IMR-90 (cell line): ENCODE data around the gene ANKHD1.

ENCODE experiments used
- CEBPB ChIP-seq: IDR thresholded peaks from 2 replicates; pipeline ENCODE4 v1.6.1; 2012; ENCODE audit warnings: low read depth, low read length, improper control_type of control experiment
- CHD1 ChIP-seq: IDR thresholded peaks from 2 replicates; pipeline ENCODE4 v1.6.1; 2012; ENCODE audit warnings: low read depth, low read length, improper control_type of control experiment
- MAFK ChIP-seq: IDR thresholded peaks from 2 replicates; pipeline ENCODE4 v1.6.1; 2012; ENCODE audit warnings: low read depth, low read length, improper control_type of control experiment
- MAZ ChIP-seq: IDR thresholded peaks from 2 replicates; pipeline ENCODE4 v1.6.1; 2012; ENCODE audit warnings: low read depth, mild to moderate bottlenecking, low read length, improper control_type of control experiment, moderate library complexity, borderline replicate concordance
- MXI1 ChIP-seq: IDR thresholded peaks from 2 replicates; pipeline ENCODE4 v1.6.1; 2012; ENCODE audit warnings: low read depth, mild to moderate bottlenecking, low read length, moderate library complexity, borderline replicate concordance
- POLR2A ChIP-seq: IDR thresholded peaks from 2 replicates; pipeline ENCODE4 v1.6.1; 2012; ENCODE audit warnings: mild to moderate bottlenecking, low read depth, low read length
- RFX5 ChIP-seq: IDR thresholded peaks from 2 replicates; pipeline ENCODE4 v1.8.0; 2012; ENCODE audit warnings: low read depth, mild to moderate bottlenecking, low read length, moderate library complexity
- TF ChIP-seq, protein P1 (sequence below): conservative IDR thresholded peaks from 2 replicates; pipeline ENCODE4 v1.5.1; 2012; ENCODE audit warnings: mild to moderate bottlenecking, low read depth, low read length, improper control_type of control experiment
- TF ChIP-seq, protein P2 (sequence below): fragments of 150-350 bp; IDR thresholded peaks from 2 replicates; pipeline ENCODE4 v1.6.1; 2016; ENCODE audit warnings: low read depth, mild to moderate bottlenecking, low read length, moderate library complexity, borderline replicate concordance
- TF ChIP-seq, protein P3 (sequence below): fragments of 150-350 bp; IDR thresholded peaks from 2 replicates; pipeline ENCODE4 v1.6.1; 2017; ENCODE audit warnings: mild to moderate bottlenecking, antibody characterized with exemption, low read length, low read depth

DNA sequence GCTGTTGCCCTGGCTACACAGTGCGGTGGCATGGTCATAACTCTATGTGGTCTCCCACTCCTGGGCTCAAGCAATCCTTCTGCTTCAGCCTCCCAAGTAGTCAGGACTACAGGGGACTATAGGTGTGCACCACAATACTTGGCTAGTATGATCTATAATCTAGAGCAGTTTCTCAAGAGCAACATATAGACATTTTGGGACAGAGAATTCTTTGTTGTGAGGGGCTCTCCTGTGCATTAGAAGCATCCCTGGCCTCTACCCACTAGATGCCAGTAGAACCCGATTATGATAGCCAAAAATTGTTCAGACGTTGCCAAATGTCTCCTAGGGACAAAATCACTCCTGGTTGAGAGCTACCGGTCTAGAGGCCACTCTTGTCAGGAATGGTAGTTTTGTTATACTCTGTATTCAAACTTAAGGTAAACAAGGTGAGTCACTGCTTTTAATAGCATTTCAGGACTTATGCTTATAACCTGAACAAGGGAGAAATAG, 7.2 kb downstream of the ANKHD1 start:
- TF ChIP-seq, protein P1, sequence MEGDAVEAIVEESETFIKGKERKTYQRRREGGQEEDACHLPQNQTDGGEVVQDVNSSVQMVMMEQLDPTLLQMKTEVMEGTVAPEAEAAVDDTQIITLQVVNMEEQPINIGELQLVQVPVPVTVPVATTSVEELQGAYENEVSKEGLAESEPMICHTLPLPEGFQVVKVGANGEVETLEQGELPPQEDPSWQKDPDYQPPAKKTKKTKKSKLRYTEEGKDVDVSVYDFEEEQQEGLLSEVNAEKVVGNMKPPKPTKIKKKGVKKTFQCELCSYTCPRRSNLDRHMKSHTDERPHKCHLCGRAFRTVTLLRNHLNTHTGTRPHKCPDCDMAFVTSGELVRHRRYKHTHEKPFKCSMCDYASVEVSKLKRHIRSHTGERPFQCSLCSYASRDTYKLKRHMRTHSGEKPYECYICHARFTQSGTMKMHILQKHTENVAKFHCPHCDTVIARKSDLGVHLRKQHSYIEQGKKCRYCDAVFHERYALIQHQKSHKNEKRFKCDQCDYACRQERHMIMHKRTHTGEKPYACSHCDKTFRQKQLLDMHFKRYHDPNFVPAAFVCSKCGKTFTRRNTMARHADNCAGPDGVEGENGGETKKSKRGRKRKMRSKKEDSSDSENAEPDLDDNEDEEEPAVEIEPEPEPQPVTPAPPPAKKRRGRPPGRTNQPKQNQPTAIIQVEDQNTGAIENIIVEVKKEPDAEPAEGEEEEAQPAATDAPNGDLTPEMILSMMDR, result no peak
- TF ChIP-seq MAFK, result no peak
- TF ChIP-seq, protein P2, sequence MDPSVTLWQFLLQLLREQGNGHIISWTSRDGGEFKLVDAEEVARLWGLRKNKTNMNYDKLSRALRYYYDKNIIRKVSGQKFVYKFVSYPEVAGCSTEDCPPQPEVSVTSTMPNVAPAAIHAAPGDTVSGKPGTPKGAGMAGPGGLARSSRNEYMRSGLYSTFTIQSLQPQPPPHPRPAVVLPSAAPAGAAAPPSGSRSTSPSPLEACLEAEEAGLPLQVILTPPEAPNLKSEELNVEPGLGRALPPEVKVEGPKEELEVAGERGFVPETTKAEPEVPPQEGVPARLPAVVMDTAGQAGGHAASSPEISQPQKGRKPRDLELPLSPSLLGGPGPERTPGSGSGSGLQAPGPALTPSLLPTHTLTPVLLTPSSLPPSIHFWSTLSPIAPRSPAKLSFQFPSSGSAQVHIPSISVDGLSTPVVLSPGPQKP, result no peak
- TF ChIP-seq POLR2A, result no peak
- no peak for TF ChIP-seq MXI1
- no peak for TF ChIP-seq CEBPB
- TF ChIP-seq, protein P3, sequence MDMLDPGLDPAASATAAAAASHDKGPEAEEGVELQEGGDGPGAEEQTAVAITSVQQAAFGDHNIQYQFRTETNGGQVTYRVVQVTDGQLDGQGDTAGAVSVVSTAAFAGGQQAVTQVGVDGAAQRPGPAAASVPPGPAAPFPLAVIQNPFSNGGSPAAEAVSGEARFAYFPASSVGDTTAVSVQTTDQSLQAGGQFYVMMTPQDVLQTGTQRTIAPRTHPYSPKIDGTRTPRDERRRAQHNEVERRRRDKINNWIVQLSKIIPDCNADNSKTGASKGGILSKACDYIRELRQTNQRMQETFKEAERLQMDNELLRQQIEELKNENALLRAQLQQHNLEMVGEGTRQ, result no peak
- TF ChIP-seq CHD1, result no peak
- TF ChIP-seq MAZ, result no peak
- TF ChIP-seq RFX5, result no peak
